ENCODE measurements around the gene OR13H1. TPM values are rescaled to one million over a fixed set of nuclear protein-coding genes. Genes with fewer than 3 reads are reported as not detected.
"Not testable (repeated sequence)": the region's sequence is repeated elsewhere in the genome, so short reads cannot be mapped to it uniquely, and the experiment has no call there.

OR13H1 gene, protein sequence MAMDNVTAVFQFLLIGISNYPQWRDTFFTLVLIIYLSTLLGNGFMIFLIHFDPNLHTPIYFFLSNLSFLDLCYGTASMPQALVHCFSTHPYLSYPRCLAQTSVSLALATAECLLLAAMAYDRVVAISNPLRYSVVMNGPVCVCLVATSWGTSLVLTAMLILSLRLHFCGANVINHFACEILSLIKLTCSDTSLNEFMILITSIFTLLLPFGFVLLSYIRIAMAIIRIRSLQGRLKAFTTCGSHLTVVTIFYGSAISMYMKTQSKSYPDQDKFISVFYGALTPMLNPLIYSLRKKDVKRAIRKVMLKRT
- not detected for total RNA-seq
- not detected for polyA plus RNA-seq (2013, experiment 1 of 2)
- not detected for polyA plus RNA-seq (2013, experiment 2 of 2)
- long read RNA-seq, experiment 1 = 0 reads
- long read RNA-seq, experiment 2 = 0 reads
- long read RNA-seq, experiment 3 = 0 reads
- long read RNA-seq, experiment 4 = 0 reads

DNA sequence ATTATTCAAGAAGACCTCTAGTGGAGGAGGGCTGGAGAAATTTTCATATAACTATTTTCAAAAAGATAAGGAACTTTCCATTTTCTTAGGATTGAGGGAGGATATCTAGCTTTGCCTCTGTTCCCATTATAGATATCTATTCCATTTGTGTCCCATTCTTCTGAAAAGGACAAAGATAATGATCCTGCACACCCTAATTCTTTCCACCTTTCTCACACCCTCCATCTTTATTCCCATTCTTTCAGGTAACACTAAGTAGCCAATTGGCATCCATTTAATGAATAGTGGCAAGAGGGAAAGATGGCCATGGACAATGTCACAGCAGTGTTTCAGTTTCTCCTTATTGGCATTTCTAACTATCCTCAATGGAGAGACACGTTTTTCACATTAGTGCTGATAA lies at the start of gene OR13H1:
TSS of gene OR13H1 (plus strand) at position 301 of the 400 bp plus-strand sequence. CDS start at position 301, 0 bp downstream.
- DNase-seq = no peak
- no peak within 1 kb of the TSS for H3K4me3 Mint-ChIP-seq
- H3K9me3 Mint-ChIP-seq = peaks cover 4% of the 10 kb centered on the region
- Histone ChIP-seq H3K27me3 (ENCODE audit: control insufficient read depth, insufficient read depth, low read length, poor library complexity, severe bottlenecking) (no peaks in the 10 kb centered on the region), H3K9me3 (ENCODE audit: control insufficient read depth, low read length) (no peaks in the 10 kb centered on the region), H3K4me3 (ENCODE audit: low read length) (no peak within 1 kb of the TSS), H3K36me3 (ENCODE audit: control insufficient read depth, insufficient read depth, low read length) (no peaks in the 10 kb centered on the region), H3K27ac (ENCODE audit: low read depth, low read length) (no peak within 1 kb of the TSS), H3K9ac (ENCODE audit: extremely low read depth, low read length, poor library complexity, severe bottlenecking) (no peak within 1 kb of the TSS), H3K4me1 (ENCODE audit: control insufficient read depth, insufficient read depth, low read length) (no peaks in the 10 kb centered on the region)
- TF ChIP-seq, protein P1, sequence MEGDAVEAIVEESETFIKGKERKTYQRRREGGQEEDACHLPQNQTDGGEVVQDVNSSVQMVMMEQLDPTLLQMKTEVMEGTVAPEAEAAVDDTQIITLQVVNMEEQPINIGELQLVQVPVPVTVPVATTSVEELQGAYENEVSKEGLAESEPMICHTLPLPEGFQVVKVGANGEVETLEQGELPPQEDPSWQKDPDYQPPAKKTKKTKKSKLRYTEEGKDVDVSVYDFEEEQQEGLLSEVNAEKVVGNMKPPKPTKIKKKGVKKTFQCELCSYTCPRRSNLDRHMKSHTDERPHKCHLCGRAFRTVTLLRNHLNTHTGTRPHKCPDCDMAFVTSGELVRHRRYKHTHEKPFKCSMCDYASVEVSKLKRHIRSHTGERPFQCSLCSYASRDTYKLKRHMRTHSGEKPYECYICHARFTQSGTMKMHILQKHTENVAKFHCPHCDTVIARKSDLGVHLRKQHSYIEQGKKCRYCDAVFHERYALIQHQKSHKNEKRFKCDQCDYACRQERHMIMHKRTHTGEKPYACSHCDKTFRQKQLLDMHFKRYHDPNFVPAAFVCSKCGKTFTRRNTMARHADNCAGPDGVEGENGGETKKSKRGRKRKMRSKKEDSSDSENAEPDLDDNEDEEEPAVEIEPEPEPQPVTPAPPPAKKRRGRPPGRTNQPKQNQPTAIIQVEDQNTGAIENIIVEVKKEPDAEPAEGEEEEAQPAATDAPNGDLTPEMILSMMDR (conservative IDR thresholded peaks at IDR 0.05) = no peak
- no peaks in the 10 kb centered on the region for H3K4me1 Mint-ChIP-seq
- H3K36me3 Mint-ChIP-seq (ENCODE audit: low read depth) = peaks cover 31% of the 10 kb centered on the region
- no CpG with 5 or more reads among the region's 1 CpG for WGBS, 2 experiments (ENCODE audit: insufficient coverage in 1 of 2, insufficient read length in 1 of 2)
- no peak within 1 kb of the TSS for H3K27ac Mint-ChIP-seq
- no peaks in the 10 kb centered on the region for H3K27me3 Mint-ChIP-seq (ENCODE audit: insufficient read depth)

DNA sequence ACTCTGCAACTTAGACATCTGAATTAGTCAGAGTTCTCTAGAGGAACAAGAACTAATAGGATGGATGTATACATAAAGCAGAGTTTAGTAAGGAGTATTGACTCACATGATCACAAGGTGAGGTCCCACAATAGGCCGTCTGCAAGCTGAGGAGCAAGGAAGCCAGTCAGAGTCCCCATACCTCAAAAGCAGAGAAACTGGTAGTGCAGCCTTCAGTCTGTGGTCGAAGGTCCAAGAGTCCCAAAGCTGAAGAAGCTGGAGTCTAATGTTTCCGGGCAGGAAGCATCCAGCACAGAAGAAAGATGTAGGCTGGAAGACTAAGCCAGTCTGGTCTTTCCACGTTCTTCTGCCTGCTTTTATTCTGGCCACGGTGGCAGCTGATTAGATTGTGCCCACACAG lies 42.3 kb upstream of the OR13H1 start:
- H3K9ac ChIP-seq (ENCODE audit: extremely low read depth, low read length, poor library complexity, severe bottlenecking); H3K9me3 ChIP-seq (ENCODE audit: control insufficient read depth, low read length); H3K27ac Mint-ChIP-seq; H3K4me3 ChIP-seq (ENCODE audit: low read length); H3K36me3 Mint-ChIP-seq (ENCODE audit: low read depth); H3K4me1 Mint-ChIP-seq; H3K4me1 ChIP-seq (ENCODE audit: control insufficient read depth, insufficient read depth, low read length); H3K27me3 Mint-ChIP-seq (ENCODE audit: insufficient read depth); H3K4me3 Mint-ChIP-seq; H3K27ac ChIP-seq (ENCODE audit: low read depth, low read length); H3K36me3 ChIP-seq (ENCODE audit: control insufficient read depth, insufficient read depth, low read length); DNase-seq; H3K27me3 ChIP-seq (ENCODE audit: control insufficient read depth, insufficient read depth, low read length, poor library complexity, severe bottlenecking): not testable (repeated sequence)
- 89 to 100% methylated on average over 1 to 5 of the region's 5 CpGs for WGBS, 2 experiments (ENCODE audit: insufficient coverage in 1 of 2, insufficient read length in 1 of 2)
- peaks cover 10% of the 10 kb centered on the region for H3K9me3 Mint-ChIP-seq

DNA sequence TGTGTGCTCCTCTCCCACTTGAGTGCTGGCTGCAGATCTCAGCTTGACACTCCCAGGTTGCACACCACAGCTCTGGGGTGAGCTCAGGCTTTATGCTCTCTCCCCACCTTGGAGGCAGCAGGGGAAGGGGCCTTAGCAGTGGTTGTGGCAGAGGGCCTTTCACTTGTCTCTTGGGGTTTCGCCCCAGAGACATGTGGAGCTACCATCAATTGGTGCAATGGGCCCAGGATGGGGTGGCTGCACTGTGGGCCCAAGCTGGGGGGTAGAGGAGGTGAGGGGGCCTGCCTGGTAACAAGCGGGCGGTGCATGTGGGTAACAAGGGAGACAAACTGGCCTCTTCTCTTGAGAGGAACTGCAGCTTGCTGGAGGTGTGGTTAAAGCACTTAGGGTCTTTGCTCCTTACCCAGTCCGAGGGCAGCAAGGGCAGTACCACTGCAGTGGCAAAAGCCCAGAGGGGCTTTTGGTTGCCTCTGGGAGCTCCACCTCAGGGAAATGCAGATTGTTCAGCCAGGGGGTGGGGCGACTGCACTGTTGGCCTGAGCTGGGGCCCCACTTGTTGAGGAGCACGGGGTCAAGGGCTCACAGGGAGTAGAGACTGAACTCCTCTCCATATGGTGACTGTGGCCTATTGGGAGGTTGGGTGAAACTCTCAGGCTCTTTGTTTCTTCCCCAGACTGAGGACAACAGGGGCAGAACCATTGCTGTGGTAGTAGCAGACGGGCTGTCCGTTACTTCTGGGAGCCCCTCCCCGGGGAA lies 30.5 kb upstream of the OR13H1 start:
- H3K36me3 ChIP-seq (ENCODE audit: control insufficient read depth, insufficient read depth, low read length) = no peaks in the 10 kb centered on the region
- no peak overlapping the region for H3K9ac ChIP-seq (ENCODE audit: extremely low read depth, low read length, poor library complexity, severe bottlenecking)
- H3K4me3 Mint-ChIP-seq = no peak overlapping the region
- H3K27ac ChIP-seq (ENCODE audit: low read depth, low read length) = no peak overlapping the region
- TF ChIP-seq, protein P1 (conservative IDR thresholded peaks at IDR 0.05) = no peak
- H3K27me3 Mint-ChIP-seq (ENCODE audit: insufficient read depth) = no peaks in the 10 kb centered on the region
- no peaks in the 10 kb centered on the region for H3K4me1 ChIP-seq (ENCODE audit: control insufficient read depth, insufficient read depth, low read length)
- H3K4me1 Mint-ChIP-seq = no peaks in the 10 kb centered on the region
- peaks cover 76% of the 10 kb centered on the region for H3K9me3 Mint-ChIP-seq
- H3K27ac Mint-ChIP-seq = no peak overlapping the region
- H3K9me3 ChIP-seq (ENCODE audit: control insufficient read depth, low read length) = peaks cover 28% of the 10 kb centered on the region
- 95 to 100% methylated on average over 1 to 8 of the region's 9 CpGs for WGBS, 2 experiments (ENCODE audit: insufficient coverage in 1 of 2, insufficient read length in 1 of 2)
- DNase-seq = no peak
- no peak overlapping the region for H3K4me3 ChIP-seq (ENCODE audit: low read length)
- peaks cover 59% of the 10 kb centered on the region for H3K36me3 Mint-ChIP-seq (ENCODE audit: low read depth)
- H3K27me3 ChIP-seq (ENCODE audit: control insufficient read depth, insufficient read depth, low read length, poor library complexity, severe bottlenecking) = no peaks in the 10 kb centered on the region

All from endodermal cell (in vitro differentiated cells).